ENCODE results near the gene PDAP1. TPM values are rescaled to one million over a fixed set of nuclear protein-coding genes. Genes with fewer than 3 reads are reported as not detected.
A peak's percentile ranks its signal among the peaks of the same experiment; 100 is the strongest.
"Not testable (repeated sequence)": the region's sequence is repeated elsewhere in the genome, so short reads cannot be mapped to it uniquely, and the experiment has no call there.

Gene PDAP1
- total RNA-seq, 1 donor from 2014 or later = 105 TPM

DNA sequence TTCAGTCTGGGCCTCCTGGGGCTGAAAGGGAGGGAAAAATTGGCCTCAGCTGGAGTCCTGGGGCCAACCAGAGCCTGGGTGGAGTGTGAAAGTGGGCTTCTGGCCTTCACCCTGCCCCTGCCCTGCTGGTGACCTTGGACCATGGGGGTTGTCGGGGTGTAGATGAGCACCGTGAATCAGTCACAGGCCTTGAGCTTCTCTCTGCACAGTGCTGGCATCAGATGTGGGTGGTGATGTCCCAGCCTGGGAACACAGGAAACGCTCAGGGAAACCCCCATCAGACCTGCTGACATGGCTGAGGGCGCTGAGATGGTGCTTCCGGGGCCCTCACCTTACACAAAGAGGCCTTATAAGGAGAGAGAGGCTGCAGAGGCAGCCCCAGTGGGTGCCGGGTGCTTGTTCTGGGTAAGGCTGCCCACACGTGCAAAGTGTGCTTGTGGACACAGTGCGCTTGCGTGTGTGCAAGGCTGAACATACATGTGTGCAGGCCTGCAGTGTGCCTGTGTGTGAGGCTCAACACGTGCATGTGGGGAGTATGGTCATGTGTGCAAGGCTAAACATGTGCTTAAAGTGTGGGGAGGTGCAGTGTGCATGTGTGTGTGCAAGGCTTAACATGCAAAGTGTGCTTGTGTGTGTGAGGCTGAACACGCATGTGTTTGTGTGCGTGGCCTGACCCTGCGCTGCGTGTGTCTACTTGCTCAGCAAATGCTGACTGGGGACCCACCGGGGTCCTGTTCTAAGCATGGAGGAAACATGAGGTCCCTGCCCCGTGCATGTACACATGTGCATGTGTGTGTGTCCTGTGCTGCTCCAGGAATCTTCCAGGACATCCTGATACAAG is 27.4 kb downstream of the PDAP1 start:
- H3K9me3 Mint-ChIP-seq = no peaks in the 10 kb centered on the region
- ATAC-seq (ENCODE audit: low read depth) = peak; percentile 84
- intact Hi-C loops (cut with micrococcal nuclease) = loop anchor here (1.0 to 2.0 kb wide), 5 partner anchors 12 to 702 kb away; partner anchors contain the start of genes BUD31, PDAP1 and ZNF789

DNA sequence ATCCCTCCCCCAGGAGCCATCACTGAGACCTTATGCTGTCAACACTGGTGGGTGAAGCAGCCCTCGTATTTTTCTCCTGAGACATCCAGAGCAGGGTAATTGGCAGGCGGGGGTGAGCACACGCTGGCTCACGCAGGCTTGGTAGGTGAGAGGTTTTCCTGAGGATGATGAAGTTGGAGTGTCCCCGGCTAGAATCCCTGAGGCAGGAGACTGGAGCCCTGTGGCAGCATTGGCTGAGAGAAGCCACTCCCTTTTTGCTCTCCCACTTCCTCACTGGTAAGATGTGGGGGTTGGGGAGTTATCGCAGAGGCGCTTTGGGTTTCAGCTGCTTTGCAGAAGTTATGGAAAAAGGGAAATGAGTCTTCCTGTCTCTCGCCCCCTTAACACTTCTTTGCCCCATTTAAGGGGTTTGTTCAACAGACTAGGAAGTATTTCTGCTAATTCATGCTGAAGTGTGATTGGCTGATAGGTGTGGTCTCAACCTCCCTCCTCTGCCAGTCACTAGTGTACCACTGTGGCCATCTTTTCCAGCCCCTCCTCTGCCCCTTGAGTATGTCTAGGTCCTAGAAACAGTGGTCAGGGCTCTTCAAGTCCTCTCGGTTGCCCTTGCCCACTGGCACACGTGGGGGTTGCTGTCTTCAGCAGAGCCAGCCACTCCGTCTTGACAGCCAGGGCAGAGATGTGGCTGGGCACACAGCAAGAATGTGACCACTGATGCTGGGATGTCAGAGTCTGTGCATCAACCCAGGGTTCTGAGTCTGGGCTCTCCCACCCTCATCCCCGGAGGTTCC is 28.2 kb downstream of the PDAP1 start:
- H3K27ac Mint-ChIP-seq = peak overlapping the region; percentile 98
- no peaks in the 10 kb centered on the region for H3K27me3 Mint-ChIP-seq
- H3K36me3 Mint-ChIP-seq (ENCODE audit: low read depth) = peaks cover 44% of the 10 kb centered on the region
- ATAC-seq (ENCODE audit: low read depth) = peak; percentile 35
- intact Hi-C loops (cut with micrococcal nuclease) = loop anchor here (1.0 to 2.0 kb wide), 3 partner anchors 53 to 703 kb away; partner anchors contain the start of gene ZNF789
- H3K4me3 Mint-ChIP-seq = peak overlapping the region; percentile 83
- peak; percentile 34 for DNase-seq
- TF ChIP-seq, protein P1, sequence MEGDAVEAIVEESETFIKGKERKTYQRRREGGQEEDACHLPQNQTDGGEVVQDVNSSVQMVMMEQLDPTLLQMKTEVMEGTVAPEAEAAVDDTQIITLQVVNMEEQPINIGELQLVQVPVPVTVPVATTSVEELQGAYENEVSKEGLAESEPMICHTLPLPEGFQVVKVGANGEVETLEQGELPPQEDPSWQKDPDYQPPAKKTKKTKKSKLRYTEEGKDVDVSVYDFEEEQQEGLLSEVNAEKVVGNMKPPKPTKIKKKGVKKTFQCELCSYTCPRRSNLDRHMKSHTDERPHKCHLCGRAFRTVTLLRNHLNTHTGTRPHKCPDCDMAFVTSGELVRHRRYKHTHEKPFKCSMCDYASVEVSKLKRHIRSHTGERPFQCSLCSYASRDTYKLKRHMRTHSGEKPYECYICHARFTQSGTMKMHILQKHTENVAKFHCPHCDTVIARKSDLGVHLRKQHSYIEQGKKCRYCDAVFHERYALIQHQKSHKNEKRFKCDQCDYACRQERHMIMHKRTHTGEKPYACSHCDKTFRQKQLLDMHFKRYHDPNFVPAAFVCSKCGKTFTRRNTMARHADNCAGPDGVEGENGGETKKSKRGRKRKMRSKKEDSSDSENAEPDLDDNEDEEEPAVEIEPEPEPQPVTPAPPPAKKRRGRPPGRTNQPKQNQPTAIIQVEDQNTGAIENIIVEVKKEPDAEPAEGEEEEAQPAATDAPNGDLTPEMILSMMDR (IDR thresholded peaks at IDR 0.05) = no peak
- ChIA-PET POLR2A (interaction anchor here (0.5 to 10.5 kb wide), 12 partner anchors 8 to 1048 kb away, joined by 3 to 189 read pairs (median 4); partner anchors contain the start of genes ARPC1A, BUD31, PDAP1 and ZCWPW1), CTCF (interaction anchor here (1.5 to 1.7 kb wide), 2 partner anchors 14 to 29 kb away, joined by 4 to 5 read pairs; partner anchors contain the start of genes BUD31 and PDAP1)
- no peaks in the 10 kb centered on the region for H3K9me3 Mint-ChIP-seq
- peaks cover 71% of the 10 kb centered on the region for H3K4me1 Mint-ChIP-seq

More for the DNA sequence above, 27.4 kb downstream of the PDAP1 start:
- peak overlapping the region; percentile 98 for H3K27ac Mint-ChIP-seq
- H3K27me3 Mint-ChIP-seq = no peaks in the 10 kb centered on the region
- CTCF ChIA-PET = interaction anchor here (1.7 kb wide), 1 partner anchor 15 kb away, joined by 5 read pairs; no protein-coding TSS in a partner anchor
- TF ChIP-seq, protein P1 (IDR thresholded peaks at IDR 0.05) = no peak
- H3K4me3 Mint-ChIP-seq = peak overlapping the region; percentile 83
- H3K36me3 Mint-ChIP-seq (ENCODE audit: low read depth) = peaks cover 46% of the 10 kb centered on the region
- POLR2A ChIA-PET = interaction anchor here (0.5 to 10.5 kb wide), 14 partner anchors 9 to 1048 kb away, joined by 3 to 189 read pairs (median 4); partner anchors contain the start of genes ARPC1A, BUD31, PDAP1 and PTCD1
- H3K4me1 Mint-ChIP-seq = peaks cover 72% of the 10 kb centered on the region
- peak; percentile 67 for DNase-seq

DNA sequence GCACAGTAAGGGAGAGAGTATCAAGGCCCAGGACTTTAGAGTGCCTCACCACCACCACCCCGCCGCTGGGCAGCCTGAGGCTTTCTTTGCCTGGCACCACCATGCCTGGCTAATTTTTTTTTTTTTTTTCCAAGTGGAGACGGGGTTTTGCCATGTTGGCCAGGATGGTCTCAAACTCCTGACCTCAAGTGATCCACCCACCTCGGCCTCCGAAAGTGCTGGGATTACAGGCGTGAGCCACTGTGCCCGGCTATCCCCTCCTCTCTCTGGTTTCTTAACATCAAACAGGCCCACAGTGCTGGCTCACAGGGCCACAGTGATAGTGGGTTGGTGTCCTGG is 28.7 kb downstream of the PDAP1 start:
- intact Hi-C loops (cut with micrococcal nuclease) = loop anchor here (1.0 to 10.0 kb wide), 4 partner anchors 53 to 703 kb away; partner anchors contain the start of genes FAM200A, ZNF655 and ZNF789
- Mint-ChIP-seq H3K4me3 (peak overlapping the region; percentile 83), H3K4me1 (peaks cover 71% of the 10 kb centered on the region), H3K36me3 (ENCODE audit: low read depth) (peaks cover 44% of the 10 kb centered on the region), H3K27ac (peak overlapping the region; percentile 98)
- H3K27me3 Mint-ChIP-seq; H3K9me3 Mint-ChIP-seq; ATAC-seq (ENCODE audit: low read depth); DNase-seq: not testable (repeated sequence)
- ChIA-PET CTCF (interaction anchor here (1.2 to 1.7 kb wide), 3 partner anchors 14 to 29 kb away, joined by 4 to 5 read pairs (median 4); partner anchors contain the start of genes BUD31 and PDAP1), POLR2A (interaction anchor here (0.5 to 10.5 kb wide), 10 partner anchors 10 to 237 kb away, joined by 3 to 189 read pairs (median 5); partner anchors contain the start of genes BUD31, PDAP1, ZKSCAN5 and ZNF394)

DNA sequence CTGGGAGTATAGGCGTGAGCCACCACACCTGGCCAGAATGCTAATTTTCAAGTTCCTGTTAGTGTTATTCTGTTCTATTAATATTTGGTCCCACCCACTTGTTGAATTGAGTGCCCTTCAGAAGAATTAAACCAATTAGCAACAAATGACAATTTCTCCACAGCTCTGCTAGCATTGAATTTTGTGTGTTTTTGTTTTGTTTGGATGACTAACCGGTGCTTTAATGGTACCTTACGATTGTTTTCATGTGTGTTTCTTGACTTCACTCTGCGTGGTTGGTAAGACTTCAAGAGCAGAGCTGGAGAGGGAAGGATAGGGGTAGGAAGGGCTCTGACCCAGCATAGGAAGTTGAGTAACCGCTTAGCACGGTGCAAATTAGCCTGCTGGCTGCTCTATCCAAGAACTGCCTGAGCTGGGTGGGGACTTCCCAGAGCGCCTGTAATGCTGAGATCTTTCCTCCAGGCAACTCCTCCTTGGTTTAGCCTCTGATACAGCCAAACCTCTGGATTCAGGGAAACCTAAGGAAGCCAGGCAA is 29.3 kb downstream of the PDAP1 start:
- CTCF ChIA-PET = interaction anchor here (1.2 to 1.5 kb wide), 2 partner anchors 14 to 30 kb away, joined by 4 read pairs; partner anchors contain the start of genes BUD31 and PDAP1
- Mint-ChIP-seq H3K36me3 (ENCODE audit: low read depth) (peaks cover 38% of the 10 kb centered on the region), H3K4me1 (peaks cover 66% of the 10 kb centered on the region), H3K27ac (peak overlapping the region; percentile 98), H3K27me3 (no peaks in the 10 kb centered on the region), H3K9me3 (no peaks in the 10 kb centered on the region), H3K4me3 (peak overlapping the region; percentile 77)
- TF ChIP-seq, protein P1 (IDR thresholded peaks at IDR 0.05) = no peak
- peak; percentile 28 for DNase-seq
- no peak for ATAC-seq (ENCODE audit: low read depth)
- intact Hi-C loops (cut with micrococcal nuclease) = loop anchor here (10.0 kb wide), 1 partner anchor 176 kb away; the partner anchor contains the start of genes FAM200A and ZNF655
- POLR2A ChIA-PET = interaction anchor here (0.5 to 10.5 kb wide), 10 partner anchors 9 to 238 kb away, joined by 3 to 189 read pairs (median 6); partner anchors contain the start of genes BUD31, PDAP1, ZKSCAN5 and ZNF394
